ENCODE measurements around the gene DGKB. TPM values are rescaled to one million over a fixed set of nuclear protein-coding genes. Genes with fewer than 3 reads are reported as not detected.

Gene DGKB
- total and polyA plus RNA-seq, 2 of the 8 experiments (the other 6 are each of a cell fraction or from before 2014, with no cell fraction given) = 1.9 to 2.6 TPM

- Histone ChIP-seq H3K4me3 (ENCODE audit: extremely low read depth in 1 of 4, insufficient read depth in 2 of 4, low read depth in 3 of 4, low read length in 4 of 4) (no peak overlapping the region), H2BK15ac (ENCODE audit: low read length) (no peak overlapping the region), H3K14ac (ENCODE audit: insufficient read length) (no peak overlapping the region), H3K18ac (ENCODE audit: extremely low read depth, low read length) (no peak overlapping the region), H4K5ac (ENCODE audit: insufficient read length, low read depth, low read length) (no peak overlapping the region), H2BK12ac (ENCODE audit: low read depth, low read length) (no peak overlapping the region), H2AK5ac (ENCODE audit: low read depth, low read length) (no peak overlapping the region), H3K23ac (ENCODE audit: insufficient read length) (no peak overlapping the region), H3K27me3 (replicated peaks in 1 of 4; ENCODE audit: control insufficient read depth in 3 of 4, extremely low read depth in 1 of 4, insufficient read depth in 3 of 4, low read length in 3 of 4) (no peaks in the 10 kb centered on the region), H3K23me2 (ENCODE audit: low read depth, low read length) (no peaks in the 10 kb centered on the region; the same call in 1 of the 2 replicates), H3K79me1 (ENCODE audit: low read depth, low read length) (no peaks in the 10 kb centered on the region), H4K91ac (replicated peaks; ENCODE audit: insufficient read length, low read length) (no peak overlapping the region), H2AFZ (ENCODE audit: low read length) (no peak overlapping the region), H2BK5ac (ENCODE audit: low read depth, low read length) (no peak overlapping the region), H3K27ac (ENCODE audit: low read depth, low read length) (no peak overlapping the region), H3K4me2 (ENCODE audit: insufficient read depth in 1 of 2, low read depth in 2 of 2, low read length in 2 of 2) (no peak overlapping the region), H4K20me1 (replicated peaks in 1 of 2; ENCODE audit: control insufficient read depth in 1 of 2, insufficient read depth in 2 of 2, low read length in 2 of 2) (no peaks in the 10 kb centered on the region), H2BK20ac (ENCODE audit: low read length) (no peak overlapping the region), H3K56ac (replicated peaks; ENCODE audit: insufficient read length, low read depth, low read length) (no peak overlapping the region), H3K9ac (replicated peaks in 1 of 4; ENCODE audit: extremely low read depth in 1 of 4, low read depth in 3 of 4, low read length in 3 of 4) (no peak overlapping the region), H3K79me2 (ENCODE audit: control insufficient read depth in 1 of 2, insufficient read depth in 2 of 2, low read length in 2 of 2) (no peaks in the 10 kb centered on the region), H3K9me3 (ENCODE audit: insufficient read depth in 2 of 2, low read depth in 1 of 2, low read length in 1 of 2) (no peaks in the 10 kb centered on the region), H3K36me3 (ENCODE audit: control insufficient read depth in 2 of 4, insufficient read depth in 4 of 4, low read length in 3 of 4) (no peaks in the 10 kb centered on the region), H2BK120ac (replicated peaks; ENCODE audit: low read depth, low read length) (no peak overlapping the region), H4K8ac (ENCODE audit: extremely low read depth, insufficient read depth, low read length) (no peak overlapping the region), H3K4ac (replicated peaks; ENCODE audit: insufficient read length, low read depth, low read length) (no peak overlapping the region), H3K4me1 (replicated peaks in 1 of 4; ENCODE audit: control insufficient read depth in 3 of 4, insufficient read depth in 4 of 4, low read length in 3 of 4) (no peaks in the 10 kb centered on the region)
- DNase-seq (ENCODE audit: low read depth in 1 of 2, low spot score in 2 of 2) (no peak), FAIRE-seq (no peak)
- no peak for TF ChIP-seq BRCA1 (IDR thresholded peaks at IDR 0.05; ENCODE audit: low read depth, low read length)
- no peak for TF ChIP-seq ATF3 (IDR thresholded peaks at IDR 0.05; ENCODE audit: insufficient read depth, low read depth, low read length)
- TF ChIP-seq RXRA (IDR thresholded peaks at IDR 0.05; ENCODE audit: insufficient read depth, low read depth, low read length) = no peak
- TF ChIP-seq SP4 (IDR thresholded peaks at IDR 0.05; ENCODE audit: low read length) = no peak
- TF ChIP-seq USF2 (IDR thresholded peaks at IDR 0.05; ENCODE audit: low read length) = no peak
- no peak for TF ChIP-seq KDM4A (IDR thresholded peaks at IDR 0.05; ENCODE audit: low read depth, low read length, severe bottlenecking)
- TF ChIP-seq RAD21 (IDR thresholded peaks at IDR 0.05 in 1 of 2, conservative IDR thresholded peaks at IDR 0.05 in 1 of 2; ENCODE audit: low read depth in 2 of 2, low read length in 2 of 2) = no peak
- CTCF ChIA-PET (ENCODE audit: partially characterized antibody) = interaction anchor here (2.0 kb wide), 1 partner anchor 12 kb away, joined by 6 read pairs; no protein-coding TSS in a partner anchor
- POLR2A ChIA-PET (ENCODE audit: partially characterized antibody) = interaction anchor here (0.6 kb wide), 1 partner anchor 533 kb away, joined by 3 read pairs; no protein-coding TSS in a partner anchor
- WGBS, 2 experiments (ENCODE audit: extremely low coverage in 1 of 2, insufficient coverage in 1 of 2, insufficient read length in 1 of 2, insufficient replicate concordance in 2 of 2, low coverage in 1 of 2, low lambda C conversion rate in 2 of 2, missing lambda C conversion rate in 1 of 2) = 78% methylated on average over 3 of the region's 3 CpGs; no CpG with 5 or more reads in 1 of the 2 experiments
These were observed 303.6 kb downstream of the DGKB start for GRCh38 chr7:14598978-14599377.

Data from H1 (cell line).